HCT116 (cell line): ENCODE results near the gene DIP2B. TPM values are rescaled to one million over a fixed set of nuclear protein-coding genes. Genes with fewer than 3 reads are reported as not detected.

ENCODE experiments used
- ATAC-seq: fragments of 200-7000 bp; cut with Tn5 transposase; 2 replicates; pipeline ENCODE4 v1.9.1; 2020; ENCODE audit warnings: mild to moderate bottlenecking, moderate library complexity
- BruUV-seq: library from RNA; stranded (reverse); fragments of 400-500 nt; replicated peaks from 2 replicates; lab custom pipeline; 2021; lab: Mats Ljungman, UMichigan
- CTCF ChIA-PET: fragments of 300-600 bp; sonication (Branson Sonifier 250); formaldehyde crosslinking; loops from one replicate; lab custom pipeline; 2021; ENCODE audit warnings: antibody characterized with exemption; lab: Charles Lee
- POLR2A ChIA-PET: fragments of 300-600, 350-600 bp; sonication (Branson Sonifier 250); formaldehyde crosslinking; loops from one replicate; lab custom pipeline; 2021; ENCODE audit warnings: antibody characterized with exemption; lab: Charles Lee
- RAD21 ChIA-PET, 2 experiments: fragments of 300-600 bp; sonication (Branson Sonifier 250); formaldehyde crosslinking; loops; one replicate each; lab custom pipeline; 2023; ENCODE audit warnings: low total read pairs in 2 of 2; ENCODE audit not compliant: uncharacterized antibody in 2 of 2, unreplicated experiment in 2 of 2, low non-redundant PET in 1 of 2; lab: Charles Lee
- DNase-seq: peaks from one replicate; pipeline ENCODE4 v3.0.0-alpha.2; 2010; ENCODE audit warnings: low read depth, low spot score
- H2AFZ ChIP-seq: fragments of 200-600 bp; shearing (Covaris generic), sonication (generic); 2 replicates; pipeline ENCODE4 v1.6.1; 2017; ENCODE audit warnings: low read depth, mixed run types, mixed read lengths, antibody characterized with exemption, low read length; ENCODE audit not compliant: poor library complexity, severe bottlenecking
- H3K27ac ChIP-seq: 2 replicates; pipeline ENCODE4 v1.5.1; 2012; ENCODE audit warnings: low read depth, low read length
- H3K27me3 ChIP-seq: fragments of 200-600 bp; sonication (generic); 2 replicates; pipeline ENCODE4 v1.6.1; 2016; ENCODE audit warnings: mixed run types, low read length, mixed read lengths; ENCODE audit not compliant: insufficient read depth
- H3K36me3 ChIP-seq, 2 experiments: fragments of 200-500 bp in 1 of 2; fragments of 200-600 bp in 1 of 2; sonication (Bioruptor generic) in 1 of 2; sonication (generic) in 1 of 2; 2 replicates each; pipeline versions ENCODE4 v1.5.1 to v1.6.1; 2014 to 2016; ENCODE audit warnings: low read length in 2 of 2, inconsistent platforms in 1 of 2, mixed read lengths in 1 of 2, mixed run types in 1 of 2; ENCODE audit not compliant: insufficient read depth in 2 of 2, control insufficient read depth in 1 of 2
- H3K4me1 ChIP-seq, 2 experiments: fragments of 200-600 bp in 1 of 2; sonication (generic) in 1 of 2; 2 replicates each; pipeline versions ENCODE4 v1.5.1 to v1.6.1; 2012 to 2017; ENCODE audit warnings: low read length in 2 of 2, inconsistent platforms in 1 of 2, mild to moderate bottlenecking in 1 of 2, mixed read lengths in 1 of 2, mixed run types in 1 of 2, moderate library complexity in 1 of 2; ENCODE audit not compliant: insufficient read depth in 2 of 2, control insufficient read depth in 1 of 2
- H3K4me2 ChIP-seq: fragments of 200-600 bp; sonication (generic); 2 replicates; pipeline ENCODE4 v1.6.1; 2017; ENCODE audit warnings: mixed run types, low read length, mixed read lengths
- H3K4me3 ChIP-seq, 2 experiments: fragments of 200-600 bp in 1 of 2; sonication (generic) in 1 of 2; replicated peaks in 1 of 2; 2 replicates each; pipeline ENCODE4 v1.5.1; 2011 to 2016; ENCODE audit warnings: low read length in 2 of 2, control low read depth in 1 of 2, low read depth in 1 of 2, mild to moderate bottlenecking in 1 of 2, mixed read lengths in 1 of 2, mixed run types in 1 of 2
- H3K79me2 ChIP-seq: fragments of 200-600 bp; sonication (generic); 2 replicates; pipeline ENCODE4 v1.6.1; 2017; ENCODE audit warnings: mild to moderate bottlenecking, mixed run types, low read length, moderate library complexity, mixed read lengths; ENCODE audit not compliant: insufficient read depth
- H3K9ac ChIP-seq: fragments of 200-600 bp; sonication (generic); 2 replicates; pipeline ENCODE4 v1.6.1; 2016; ENCODE audit warnings: low read length, mixed read lengths
- H3K9me2 ChIP-seq: fragments of 200-600 bp; sonication (generic), shearing (Covaris generic); 2 replicates; pipeline ENCODE4 v1.6.1; 2017; ENCODE audit warnings: mixed run types, mild to moderate bottlenecking, moderate library complexity; ENCODE audit not compliant: insufficient read depth
- H3K9me3 ChIP-seq, 2 experiments: fragments of 200-500 bp in 1 of 2; fragments of 200-600 bp in 1 of 2; sonication (Bioruptor generic) in 1 of 2; sonication (generic) in 1 of 2; 2 replicates each; pipeline ENCODE4 v1.6.1; 2014 to 2017; ENCODE audit warnings: low read length in 2 of 2, mixed read lengths in 2 of 2, inconsistent platforms in 1 of 2, low read depth in 1 of 2, mild to moderate bottlenecking in 1 of 2, mixed run types in 1 of 2, moderate library complexity in 1 of 2; ENCODE audit not compliant: control insufficient read depth in 1 of 2, insufficient read depth in 1 of 2
- H4K20me1 ChIP-seq: fragments of 200-600 bp; sonication (generic), shearing (Covaris generic); 2 replicates; pipeline ENCODE4 v1.6.1; 2017; ENCODE audit warnings: mixed run types, mild to moderate bottlenecking, moderate library complexity; ENCODE audit not compliant: insufficient read depth
- ATF3 ChIP-seq: IDR thresholded peaks from 2 replicates; pipeline ENCODE4 v1.6.1; 2012
- CBX3 ChIP-seq: IDR thresholded peaks from 2 replicates; pipeline ENCODE4 v1.6.1; 2012; ENCODE audit warnings: low read depth
- CEBPB ChIP-seq: IDR thresholded peaks from 2 replicates; pipeline ENCODE4 v1.6.1; 2012; ENCODE audit warnings: low read depth
- EGR1 ChIP-seq: IDR thresholded peaks from 2 replicates; pipeline ENCODE4 v1.6.1; 2012; ENCODE audit warnings: low read depth
- EZH2phosphoT487 ChIP-seq: fragments of 200-600 bp; IDR thresholded peaks from 2 replicates; pipeline ENCODE4 v1.6.1; 2018; ENCODE audit warnings: antibody characterized with exemption, borderline replicate concordance
- FOSL1 ChIP-seq: IDR thresholded peaks from 2 replicates; pipeline ENCODE4 v1.6.1; 2012; ENCODE audit warnings: low read depth
- JUND ChIP-seq: IDR thresholded peaks from 2 replicates; pipeline ENCODE4 v1.6.1; 2012
- MAX ChIP-seq: IDR thresholded peaks from 2 replicates; pipeline ENCODE4 v1.6.1; 2012
- POLR2A ChIP-seq: IDR thresholded peaks from 2 replicates; pipeline ENCODE4 v1.7.0; 2011; ENCODE audit warnings: borderline replicate concordance; ENCODE audit not compliant: insufficient read depth, insufficient read length; ENCODE audit errors: extremely low read depth
- SIN3A ChIP-seq: IDR thresholded peaks from 2 replicates; pipeline ENCODE4 v1.6.1; 2012; ENCODE audit warnings: low read depth
- SP1 ChIP-seq: IDR thresholded peaks from 2 replicates; pipeline ENCODE4 v1.6.1; 2012; ENCODE audit warnings: low read depth
- SRF ChIP-seq: IDR thresholded peaks from 2 replicates; pipeline ENCODE4 v1.6.1; 2012; ENCODE audit warnings: low read depth
- TCF7L2 ChIP-seq: IDR thresholded peaks from 2 replicates; pipeline ENCODE4 v1.7.0; 2011; ENCODE audit warnings: borderline replicate concordance, inconsistent platforms; ENCODE audit not compliant: insufficient read depth, insufficient read length; ENCODE audit errors: extremely low read depth
- YY1 ChIP-seq: IDR thresholded peaks from 2 replicates; pipeline ENCODE4 v1.6.1; 2011; ENCODE audit warnings: low read length, low read depth, moderate library complexity, mild to moderate bottlenecking; ENCODE audit not compliant: insufficient replicate concordance; ENCODE audit errors: extremely low read depth
- ZBTB33 ChIP-seq: IDR thresholded peaks from 2 replicates; pipeline ENCODE4 v1.6.1; 2011; ENCODE audit warnings: mild to moderate bottlenecking, low read length, moderate library complexity; ENCODE audit not compliant: insufficient replicate concordance; ENCODE audit errors: extremely low read depth
- ZNF274 ChIP-seq: fragments of 200-500 bp; sonication (Bioruptor generic); IDR thresholded peaks from 2 replicates; pipeline ENCODE4 v1.6.1; 2014; ENCODE audit warnings: mild to moderate bottlenecking, low read depth, low read length, inconsistent platforms
- intact Hi-C: fragments of 100-400 bp; cut with micrococcal nuclease; formaldehyde crosslinking; loops from 2 replicates; pipeline ENCODE4 v1.10.0; 2022
- total RNA-seq: library from RNA; stranded (reverse); gene quantifications from one replicate; pipeline ENCODE4 v1.2.1, GENCODE V29; 2021; ENCODE audit not compliant: unreplicated experiment

The DIP2B gene
- total RNA-seq, 1 experiment from 2014 or later, result 32.3 TPM

- Histone ChIP-seq H3K79me2 (peaks cover 77% of the 10 kb centered on the region), H3K4me3 (no peak overlapping the region), H3K9me2 (no peaks in the 10 kb centered on the region), H3K27me3 (no peaks in the 10 kb centered on the region), H3K4me1 (peaks cover 10 to 28% of the 10 kb centered on the region in 2 experiments; a peak in 3 of 4 replicates), H3K36me3 (no peaks in the 10 kb centered on the region), H3K4me2 (no peak overlapping the region), H3K9ac (no peak overlapping the region), H4K20me1 (no peaks in the 10 kb centered on the region), H3K27ac (no peak overlapping the region), H3K9me3 (no peaks in the 10 kb centered on the region), H2AFZ (no peak overlapping the region)
- TF ChIP-seq EZH2phosphoT487, result no peak
- TF ChIP-seq ZBTB33, result no peak
- no peak for TF ChIP-seq SP1
- no peak for TF ChIP-seq POLR2A
- no peak for TF ChIP-seq YY1
- no peak for TF ChIP-seq CBX3
- no peak for TF ChIP-seq ATF3
- no peak for DNase-seq
- intact Hi-C loops, result no loop called here
- no peak for ATAC-seq
- BruUV-seq, result no TSS peak
- ChIA-PET RAD21 (no interaction called here), CTCF (no interaction called here), POLR2A (no interaction called here)
Measured at GRCh38 chr12:50566066-50566465, 61.3 kb downstream of the DIP2B start.

- H3K4me1 ChIP-seq, result peaks cover 10 to 34% of the 10 kb centered on the region in 2 experiments; a peak in 3 of 4 replicates
- H3K9me3 ChIP-seq, result no peaks in the 10 kb centered on the region
- ChIA-PET POLR2A (no interaction called here), RAD21 (no interaction called here), CTCF (no interaction called here)
- no peaks in the 10 kb centered on the region for H4K20me1 ChIP-seq
- no TSS peak for BruUV-seq
- no peak for ATAC-seq
- H3K27me3 ChIP-seq, result no peaks in the 10 kb centered on the region
- no peaks in the 10 kb centered on the region for H3K9me2 ChIP-seq
- H3K4me3 ChIP-seq, result no peak overlapping the region
- H3K79me2 ChIP-seq, result peaks cover 81% of the 10 kb centered on the region
- no peak overlapping the region for H3K9ac ChIP-seq
- intact Hi-C loops, result no loop called here
- no peak overlapping the region for H3K4me2 ChIP-seq
- no peak overlapping the region for H3K27ac ChIP-seq
- H3K36me3 ChIP-seq, result no peaks in the 10 kb centered on the region
- no peak for DNase-seq
- no peak overlapping the region for H2AFZ ChIP-seq
- TF ChIP-seq SIN3A (no peak), ZNF274 (no peak), FOSL1 (no peak), TCF7L2 (no peak), POLR2A (no peak), ATF3 (no peak), YY1 (no peak), CEBPB (no peak), JUND (no peak), MAX (no peak), EZH2phosphoT487 (no peak), EGR1 (no peak), SRF (no peak)
Measured at GRCh38 chr12:50567926-50568325, 63.1 kb downstream of the DIP2B start.
